CD1c-positive myeloid dendritic cell (primary cell): ENCODE data around the gene NFIX.

Experiments
- DNase-seq: peaks from one replicate; pipeline ENCODE4 v3.0.0-alpha.2; 2016; ENCODE audit errors: extremely low spot score

The NFIX gene

GRCh38 chr19:13007292-13008045, 12.2 kb downstream of the NFIX start:
- DNase-seq, result no peak

- DNase-seq, result no peak
Observed at GRCh38 chr19:13008926-13009787, 13.9 kb downstream of the NFIX start.

- no peak for DNase-seq
Observed at GRCh38 chr19:13010038-13010991, 15.0 kb downstream of the NFIX start.

GRCh38 chr19:13010992-13011652, 15.8 kb downstream of the NFIX start:
- no peak for DNase-seq

GRCh38 chr19:13011653-13012389, 16.5 kb downstream of the NFIX start:
- no peak for DNase-seq

GRCh38 chr19:13012390-13012689, 17.1 kb downstream of the NFIX start:
- DNase-seq, result no peak

- peak; percentile 48 for DNase-seq
Observed at GRCh38 chr19:13012690-13013608, 17.7 kb downstream of the NFIX start.

- no peak for DNase-seq
Observed at GRCh38 chr19:13013649-13014048, 18.4 kb downstream of the NFIX start.

- DNase-seq, result peak; percentile 10
Observed at GRCh38 chr19:13014101-13014920, 19.0 kb downstream of the NFIX start.

GRCh38 chr19:13014921-13015280, 19.6 kb downstream of the NFIX start:
- DNase-seq, result no peak

- no peak for DNase-seq
Observed at GRCh38 chr19:13015361-13016223, 20.3 kb downstream of the NFIX start.

GRCh38 chr19:13016245-13016627, 21.0 kb downstream of the NFIX start:
- no peak for DNase-seq

GRCh38 chr19:13016628-13017305, 21.5 kb downstream of the NFIX start:
- no peak for DNase-seq

- no peak for DNase-seq
Observed at GRCh38 chr19:13017306-13018034, 22.2 kb downstream of the NFIX start.

GRCh38 chr19:13018035-13018914, 23.0 kb downstream of the NFIX start:
- DNase-seq, result no peak

- DNase-seq, result no peak
Observed at GRCh38 chr19:13019332-13019731, 24.1 kb downstream of the NFIX start.
